Suprapubic skin (tissue), 4 donors: ENCODE data around the gene SEMA6B.

ENCODE experiments used
- EP300 ChIP-seq: sonication (generic); formaldehyde crosslinking; IDR thresholded peaks from one replicate; pipeline ENCODE4 v1.6.1; 2017; ENCODE audit warnings: antibody characterized with exemption
- POLR2A ChIP-seq, 2 donors: fragments of 450-650 bp; IDR thresholded peaks; one replicate each; pipeline ENCODE4 v1.6.1; 2017; ENCODE audit warnings: antibody characterized with exemption in 2 of 2, mild to moderate bottlenecking in 2 of 2, moderate library complexity in 2 of 2
- POLR2AphosphoS5 ChIP-seq, 3 donors: sonication (generic); formaldehyde crosslinking; IDR thresholded peaks; one replicate each; pipeline ENCODE4 v1.6.1; 2017; ENCODE audit warnings: antibody characterized with exemption in 3 of 3
- TF ChIP-seq, protein P1 (sequence below), 2 donors: fragments of 200-600 bp in 1 of 2; fragments of 450-650 bp in 1 of 2; sonication (generic) in 1 of 2; IDR thresholded peaks; one replicate each; pipeline ENCODE4 v1.5.1; 2016 to 2019; ENCODE audit warnings: antibody characterized with exemption in 2 of 2, mild to moderate bottlenecking in 1 of 2, moderate library complexity in 1 of 2

DNA sequence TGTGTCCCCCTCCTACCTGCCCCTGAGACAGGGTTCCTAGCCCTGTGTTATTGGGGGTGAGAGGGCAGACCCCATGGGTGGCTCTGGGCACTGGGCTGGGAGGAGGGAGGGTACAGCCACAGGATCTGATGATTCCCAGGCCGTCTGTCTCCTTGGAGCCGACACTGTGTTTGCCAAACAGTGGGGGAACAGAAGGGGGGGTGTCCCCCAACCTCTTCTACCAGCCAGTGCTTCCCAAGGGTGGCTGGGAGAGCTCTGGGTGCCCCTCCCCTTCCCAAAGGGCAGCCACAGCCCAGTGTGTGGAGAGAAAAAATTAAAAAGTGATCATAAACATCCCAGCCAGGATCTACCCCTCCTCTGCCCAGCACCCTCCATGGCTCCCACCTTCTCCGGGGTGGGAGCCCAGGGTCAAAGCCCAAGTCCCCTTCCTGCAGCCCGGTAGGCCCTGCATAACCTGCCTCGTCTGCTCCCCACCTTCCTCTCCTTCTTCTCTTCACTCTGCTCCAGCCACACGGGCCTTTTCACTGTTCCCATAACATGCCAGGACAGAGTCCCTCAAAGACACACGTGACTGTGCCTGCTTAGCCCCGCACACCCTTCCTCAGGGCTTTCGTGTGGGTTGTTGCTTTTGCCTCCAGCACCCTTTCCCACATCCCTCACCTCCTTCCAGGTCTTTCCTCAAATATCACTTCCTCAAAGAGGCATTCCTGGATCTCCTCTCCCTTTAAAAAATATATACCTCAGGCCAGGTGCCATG is 39.8 kb downstream of the SEMA6B start:
- TF ChIP-seq POLR2AphosphoS5 (IDR thresholded peaks at IDR 0.05) = no peak
- TF ChIP-seq, protein P1, sequence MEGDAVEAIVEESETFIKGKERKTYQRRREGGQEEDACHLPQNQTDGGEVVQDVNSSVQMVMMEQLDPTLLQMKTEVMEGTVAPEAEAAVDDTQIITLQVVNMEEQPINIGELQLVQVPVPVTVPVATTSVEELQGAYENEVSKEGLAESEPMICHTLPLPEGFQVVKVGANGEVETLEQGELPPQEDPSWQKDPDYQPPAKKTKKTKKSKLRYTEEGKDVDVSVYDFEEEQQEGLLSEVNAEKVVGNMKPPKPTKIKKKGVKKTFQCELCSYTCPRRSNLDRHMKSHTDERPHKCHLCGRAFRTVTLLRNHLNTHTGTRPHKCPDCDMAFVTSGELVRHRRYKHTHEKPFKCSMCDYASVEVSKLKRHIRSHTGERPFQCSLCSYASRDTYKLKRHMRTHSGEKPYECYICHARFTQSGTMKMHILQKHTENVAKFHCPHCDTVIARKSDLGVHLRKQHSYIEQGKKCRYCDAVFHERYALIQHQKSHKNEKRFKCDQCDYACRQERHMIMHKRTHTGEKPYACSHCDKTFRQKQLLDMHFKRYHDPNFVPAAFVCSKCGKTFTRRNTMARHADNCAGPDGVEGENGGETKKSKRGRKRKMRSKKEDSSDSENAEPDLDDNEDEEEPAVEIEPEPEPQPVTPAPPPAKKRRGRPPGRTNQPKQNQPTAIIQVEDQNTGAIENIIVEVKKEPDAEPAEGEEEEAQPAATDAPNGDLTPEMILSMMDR (IDR thresholded peaks at IDR 0.05) = no peak
- no peak for TF ChIP-seq POLR2A (IDR thresholded peaks at IDR 0.05)
- TF ChIP-seq EP300 = no peak
